ENCODE measurements around the gene MAZ. TPM values are rescaled to one million over a fixed set of nuclear protein-coding genes. Genes with fewer than 3 reads are reported as not detected.

The MAZ gene
- polyA plus RNA-seq, 5 donors, result 231 to 333 (median 262) TPM

DNA sequence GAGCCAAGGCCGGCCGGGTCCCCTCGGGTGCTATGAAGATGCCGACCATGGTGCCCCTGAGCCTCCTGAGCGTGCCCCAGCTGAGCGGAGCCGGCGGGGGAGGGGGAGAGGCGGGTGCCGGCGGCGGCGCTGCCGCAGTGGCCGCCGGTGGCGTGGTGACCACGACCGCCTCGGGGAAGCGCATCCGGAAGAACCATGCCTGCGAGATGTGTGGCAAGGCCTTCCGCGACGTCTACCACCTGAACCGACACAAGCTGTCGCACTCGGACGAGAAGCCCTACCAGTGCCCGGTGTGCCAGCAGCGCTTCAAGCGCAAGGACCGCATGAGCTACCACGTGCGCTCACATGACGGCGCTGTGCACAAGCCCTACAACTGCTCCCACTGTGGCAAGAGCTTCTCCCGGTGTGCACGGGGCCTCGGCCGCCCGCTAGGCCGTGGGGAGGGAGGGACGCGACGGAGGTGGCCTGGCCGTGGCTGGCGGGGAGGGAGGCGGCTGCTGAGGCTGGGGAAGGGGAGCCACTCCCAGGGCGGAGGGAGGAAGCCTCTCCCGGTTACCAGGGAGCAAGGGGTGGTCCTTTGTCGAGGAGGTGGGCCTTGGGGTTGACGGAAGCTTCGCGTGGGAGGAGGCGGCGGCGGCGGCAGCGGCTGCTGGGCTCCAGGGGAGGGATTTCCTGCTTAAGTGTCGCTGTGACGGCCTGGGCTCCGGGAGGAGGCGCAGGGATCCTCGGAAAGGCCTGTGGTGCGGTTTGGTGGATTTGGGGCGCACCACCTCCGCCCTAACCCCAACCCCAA is 1.3 kb downstream of the MAZ start:
- peak; percentile 86 to 87 for DNase-seq

DNA sequence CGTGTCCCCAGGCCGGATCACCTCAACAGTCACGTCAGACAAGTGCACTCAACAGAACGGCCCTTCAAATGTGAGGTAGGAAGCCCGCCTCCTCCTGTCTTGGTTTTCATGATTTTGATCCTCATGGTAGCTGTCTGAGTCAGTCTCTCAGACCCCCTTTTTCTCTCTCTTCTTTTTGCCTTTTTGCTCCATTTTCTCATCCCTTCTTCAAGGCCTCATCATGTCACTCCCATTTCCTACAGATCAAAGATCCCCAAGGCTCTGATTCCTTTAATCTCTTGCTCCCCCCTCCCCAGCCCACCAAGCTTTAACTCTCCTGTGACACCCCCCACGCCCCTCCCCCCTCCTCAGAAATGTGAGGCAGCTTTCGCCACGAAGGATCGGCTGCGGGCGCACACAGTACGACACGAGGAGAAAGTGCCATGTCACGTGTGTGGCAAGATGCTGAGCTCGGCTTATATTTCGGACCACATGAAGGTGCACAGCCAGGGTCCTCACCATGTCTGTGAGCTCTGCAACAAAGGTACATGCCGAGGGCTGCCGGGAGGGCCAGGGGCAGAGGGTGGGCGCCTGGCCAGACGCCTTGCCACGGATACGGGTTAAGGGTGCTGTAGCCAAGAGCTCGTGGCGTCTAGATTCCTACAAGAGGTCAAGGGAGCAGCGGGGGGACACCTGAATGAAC is 2.0 kb downstream of the MAZ start:
- no peak for DNase-seq

DNA sequence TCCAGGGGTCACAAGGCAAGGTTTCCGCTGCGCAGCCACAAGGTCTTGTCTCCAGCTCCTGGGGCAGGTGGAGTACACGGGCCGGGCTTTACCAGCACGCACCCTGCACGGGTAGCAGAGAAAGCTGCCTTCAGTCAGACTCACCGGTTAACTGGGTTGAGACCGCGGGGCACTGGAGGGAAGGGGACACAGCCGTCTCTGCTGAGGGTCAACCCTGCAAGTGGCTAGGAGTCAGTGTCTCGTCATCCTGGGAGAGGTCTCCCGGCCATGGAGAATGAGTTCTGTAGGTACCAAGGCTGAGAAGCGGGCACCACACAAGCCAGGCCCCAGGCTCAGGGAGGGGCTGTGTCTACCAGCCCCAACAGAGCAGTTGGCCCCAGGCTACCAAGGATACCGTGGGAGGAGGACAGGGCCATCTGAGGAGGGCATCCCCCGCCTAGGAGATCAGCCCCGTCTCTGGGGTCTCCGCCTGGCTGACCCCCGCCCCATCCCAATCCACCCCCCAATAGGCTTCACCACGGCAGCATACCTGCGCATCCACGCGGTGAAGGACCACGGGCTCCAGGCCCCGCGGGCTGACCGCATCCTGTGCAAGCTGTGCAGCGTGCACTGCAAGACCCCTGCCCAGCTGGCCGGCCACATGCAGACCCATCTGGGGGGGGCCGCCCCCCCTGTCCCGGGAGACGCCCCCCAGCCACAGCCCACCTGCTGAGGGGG is 2.9 kb downstream of the MAZ start:
- DNase-seq, result no peak

GRCh38 chr16:29809850-29810698 is 3.7 kb downstream of the MAZ start:
- DNase-seq, result no peak

GRCh38 chr16:29810699-29811169 is 4.4 kb downstream of the MAZ start:
- no peak for DNase-seq

DNA sequence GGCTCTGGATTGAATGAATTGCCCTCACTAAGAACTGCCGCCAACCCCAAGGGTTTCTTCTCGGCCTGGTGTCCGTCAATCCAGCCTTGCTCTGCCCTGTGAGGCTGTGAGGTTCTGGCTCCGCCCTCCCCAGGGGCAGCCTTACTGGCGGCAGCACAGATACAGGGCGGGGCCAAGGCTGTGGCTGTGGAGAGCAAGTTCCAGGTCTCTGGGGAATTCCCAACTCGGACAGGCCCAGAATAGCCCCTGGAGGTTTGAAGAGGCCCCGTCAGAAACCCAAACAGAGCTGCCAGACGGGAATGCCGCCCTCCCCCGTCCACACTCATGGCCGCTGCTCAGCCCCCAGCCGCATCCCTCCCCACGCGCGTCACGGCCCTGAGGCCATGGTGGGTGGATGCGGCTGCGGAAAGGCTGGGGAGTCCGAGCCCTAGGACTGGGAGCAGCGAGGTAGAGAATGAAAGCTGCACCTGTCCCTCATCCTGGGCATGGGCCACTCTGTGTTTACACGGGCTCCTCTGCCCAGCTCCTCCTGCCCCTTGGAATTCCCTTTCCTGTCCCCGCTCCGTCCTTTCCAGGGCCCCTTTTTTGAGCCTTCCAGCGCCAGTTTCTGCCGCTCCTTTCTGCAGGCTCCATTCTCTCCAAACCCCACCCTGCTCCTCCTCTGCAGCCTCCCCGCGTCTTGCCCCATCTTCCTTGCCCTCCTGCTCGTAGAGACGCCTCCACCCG is 5.0 kb downstream of the MAZ start:
- peak; percentile 91 to 93 for DNase-seq

- peak; percentile 70 for DNase-seq
These were observed 5.8 kb downstream of the MAZ start, which contains the start of gene PRRT2 for GRCh38 chr16:29811896-29812665. Gene PRRT2, plus strand, starts transcription at chr16:29812193. Its CDS starts 862 bp downstream, at chr16:29813055.

- DNase-seq, result no peak
These were observed 6.7 kb downstream of the MAZ start for GRCh38 chr16:29812754-29813643.

DNA sequence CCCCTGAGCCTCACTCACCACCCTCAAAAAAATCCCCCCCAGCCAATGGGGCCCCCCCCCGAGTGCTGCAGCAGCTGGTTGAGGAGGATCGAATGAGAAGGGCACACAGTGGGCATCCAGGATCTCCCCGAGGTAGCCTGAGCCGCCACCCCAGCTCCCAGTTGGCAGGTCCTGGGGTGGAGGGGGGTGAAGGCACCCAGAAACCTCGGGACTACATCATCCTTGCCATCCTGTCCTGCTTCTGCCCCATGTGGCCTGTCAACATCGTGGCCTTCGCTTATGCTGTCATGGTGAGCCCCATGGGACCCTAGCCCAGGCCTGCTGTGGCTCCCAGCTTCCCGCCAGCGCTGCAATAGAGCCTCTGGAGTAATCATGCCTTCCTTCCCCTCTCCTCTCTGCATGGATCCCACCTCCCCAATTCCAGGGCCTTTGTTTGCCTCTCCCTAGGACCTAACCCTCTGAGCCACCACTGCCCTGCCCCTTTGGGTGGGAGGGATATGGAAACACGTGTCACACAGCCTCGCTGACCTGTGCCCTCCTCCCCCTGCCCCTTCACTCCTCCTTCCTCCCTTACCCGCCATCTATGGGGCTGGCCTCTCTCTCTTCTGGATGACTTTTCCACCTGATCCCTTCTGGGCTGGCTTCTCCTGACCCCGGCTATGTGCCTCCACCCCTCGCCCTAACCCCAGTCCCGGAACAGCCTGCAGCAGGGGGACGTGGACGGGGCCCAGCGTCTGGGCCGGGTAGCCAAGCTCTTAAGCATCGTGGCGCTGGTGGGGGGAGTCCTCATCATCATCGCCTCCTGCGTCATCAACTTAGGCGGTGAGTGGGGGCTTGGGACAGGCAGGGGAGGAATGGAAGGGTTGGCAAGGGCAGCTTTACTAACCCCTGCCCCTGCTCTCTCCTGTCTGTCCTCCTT is 7.6 kb downstream of the MAZ start:
- DNase-seq, result no peak

GRCh38 chr16:29814592-29814991 is 8.3 kb downstream of the MAZ start:
- no peak for DNase-seq

DNA sequence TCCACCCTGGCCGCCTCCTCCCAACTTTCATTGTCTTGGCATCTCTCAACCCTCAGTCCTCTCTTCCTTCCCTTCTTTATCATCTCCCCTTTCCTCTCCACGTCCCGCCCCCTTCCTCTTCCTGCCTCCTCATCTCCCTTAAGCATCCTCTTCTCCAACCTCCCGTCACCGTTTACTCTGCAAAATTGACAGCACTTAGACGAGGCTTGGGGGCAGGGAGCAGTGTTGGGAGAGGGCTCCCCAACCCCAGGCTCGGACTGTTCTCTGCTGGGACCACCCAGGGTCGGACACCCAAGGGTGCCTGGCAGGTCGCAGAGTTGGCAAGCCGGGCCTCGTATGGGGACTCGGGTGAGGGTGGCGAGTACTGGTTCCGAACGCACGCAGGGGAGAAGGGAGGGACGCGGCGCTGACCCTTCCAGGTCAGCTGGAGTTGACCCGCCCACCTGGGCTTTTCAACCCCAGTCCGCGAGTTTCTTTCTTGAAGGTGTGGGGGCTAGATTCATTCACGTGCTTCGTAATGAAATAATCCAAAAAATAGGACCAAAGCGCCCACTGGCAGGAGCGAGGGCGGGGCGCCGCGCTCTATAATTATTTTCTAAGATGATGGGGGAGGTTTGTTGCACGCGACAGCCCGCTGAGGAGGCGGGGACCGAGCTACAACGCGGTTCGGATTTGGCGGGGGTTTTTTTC is 8.8 kb downstream of the MAZ start:
- no peak for DNase-seq

DNA sequence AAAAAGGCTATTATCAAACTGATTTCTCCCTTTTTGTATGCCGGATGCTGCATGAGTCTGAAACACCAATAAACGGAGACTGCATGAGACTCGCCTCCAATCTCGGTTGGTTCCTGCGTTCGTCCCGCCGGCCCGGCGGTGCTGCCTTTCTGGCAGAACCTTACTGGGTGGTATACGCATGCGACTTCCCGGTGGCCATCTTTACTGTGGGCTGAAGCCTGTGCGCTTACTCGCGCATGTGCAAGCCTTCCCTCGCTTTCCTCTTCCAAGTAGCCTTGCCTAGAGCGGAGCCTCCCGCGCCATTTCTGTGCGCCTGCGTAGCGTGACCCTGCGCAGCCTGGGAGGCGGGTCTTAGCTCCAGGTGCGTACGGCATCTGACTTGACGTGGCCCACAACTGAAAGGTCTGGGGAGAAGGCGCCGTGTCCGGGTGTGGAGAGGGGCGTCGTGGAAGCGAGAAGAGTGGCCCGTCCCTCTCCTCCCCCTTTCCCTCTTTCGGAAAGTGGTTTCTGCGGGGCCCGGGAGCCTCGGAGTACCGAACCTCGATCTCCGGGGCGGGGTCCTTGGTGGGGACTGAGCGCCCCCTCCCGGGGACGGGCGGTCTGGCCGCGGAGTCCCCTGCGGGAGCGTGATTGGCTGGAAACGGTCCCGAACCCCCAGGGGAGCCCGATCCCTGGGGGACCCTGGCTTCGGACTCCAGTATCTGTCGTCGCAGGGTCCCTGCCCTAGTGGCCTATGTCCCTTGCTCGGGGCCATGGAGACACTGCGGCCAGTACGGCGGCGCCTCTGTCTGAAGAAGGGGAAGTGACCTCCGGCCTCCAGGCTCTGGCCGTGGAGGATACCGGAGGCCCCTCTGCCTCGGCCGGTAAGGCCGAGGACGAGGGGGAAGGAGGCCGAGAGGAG is 9.7 kb downstream of the MAZ start, which contains the start of gene PAGR1:
TSS of gene PAGR1 (plus strand) at position 360 of the 901 bp plus-strand sequence. CDS start at position 734, 374 bp downstream.
- DNase-seq, result peak; percentile 99

DNA sequence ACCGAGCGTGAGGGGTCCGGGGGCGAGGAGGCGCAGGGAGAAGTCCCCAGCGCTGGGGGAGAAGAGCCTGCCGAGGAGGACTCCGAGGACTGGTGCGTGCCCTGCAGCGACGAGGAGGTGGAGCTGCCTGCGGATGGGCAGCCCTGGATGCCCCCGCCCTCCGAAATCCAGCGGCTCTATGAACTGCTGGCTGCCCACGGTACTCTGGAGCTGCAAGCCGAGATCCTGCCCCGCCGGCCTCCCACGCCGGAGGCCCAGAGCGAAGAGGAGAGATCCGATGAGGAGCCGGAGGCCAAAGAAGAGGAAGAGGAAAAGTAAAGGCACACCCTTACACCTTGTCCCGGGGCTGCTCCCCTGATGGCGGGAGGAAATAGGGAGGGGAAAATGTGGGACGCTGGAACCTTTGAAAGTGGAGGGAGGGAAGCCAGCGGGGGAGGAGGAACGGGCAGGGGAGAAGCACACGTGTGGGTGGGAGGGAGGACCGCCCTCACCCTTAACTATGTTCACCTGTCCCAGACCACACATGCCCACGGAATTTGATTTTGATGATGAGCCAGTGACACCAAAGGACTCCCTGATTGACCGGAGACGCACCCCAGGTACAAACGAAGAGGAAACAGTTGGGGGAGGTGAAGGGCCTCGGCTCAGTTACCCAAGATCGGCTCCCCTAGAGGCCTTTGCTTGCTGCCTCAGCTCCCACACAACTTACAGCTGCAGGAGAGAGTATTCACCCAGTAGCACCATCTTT is 10.5 kb downstream of the MAZ start:
- no peak for DNase-seq

DNA sequence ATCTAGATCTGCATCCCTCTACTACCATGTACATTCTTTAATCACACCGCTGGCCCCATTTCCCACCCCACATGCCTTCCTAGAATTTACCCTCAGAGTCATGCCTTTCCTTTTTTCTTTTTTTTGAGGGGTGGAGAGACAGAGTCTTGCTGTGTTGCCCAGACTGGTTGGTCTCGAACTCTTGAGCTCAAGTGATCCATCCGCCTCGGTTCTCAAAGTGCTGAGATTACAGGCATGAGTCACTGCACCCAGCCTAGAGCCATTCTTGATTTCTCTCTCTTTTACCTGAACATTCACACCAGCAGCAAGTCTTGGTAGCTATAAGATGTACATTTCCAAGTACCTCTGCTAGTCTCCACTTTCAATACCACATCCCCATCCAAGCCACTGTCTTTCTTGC is 11.8 kb downstream of the MAZ start:
- no peak for DNase-seq

- DNase-seq, result no peak
These were observed 13.2 kb downstream of the MAZ start for GRCh38 chr16:29819506-29819905.

All from right lung (tissue), 5 donors.